NT2/D1 (cell line): ENCODE results near the gene MRAS.

Experiments used
- DNase-seq: peaks from one replicate; pipeline ENCODE4 v3.0.0-alpha.2; 2011; ENCODE audit warnings: low read depth, low spot score
- H3K27me3 ChIP-seq: 2 replicates; pipeline ENCODE4 v1.6.0; 2011; ENCODE audit warnings: mild to moderate bottlenecking; ENCODE audit not compliant: insufficient read length, insufficient read depth
- H3K36me3 ChIP-seq: 2 replicates; pipeline ENCODE4 v1.6.1; 2011; ENCODE audit warnings: mild to moderate bottlenecking, low read length, mixed read lengths; ENCODE audit not compliant: insufficient read depth, insufficient read length
- H3K4me1 ChIP-seq: 2 replicates; pipeline ENCODE4 v1.5.1; 2011; ENCODE audit not compliant: insufficient read depth, insufficient read length
- H3K4me3 ChIP-seq: 2 replicates; pipeline ENCODE4 v1.5.1; 2011; ENCODE audit warnings: low read depth; ENCODE audit not compliant: insufficient read length
- H3K9ac ChIP-seq: 2 replicates; pipeline ENCODE4 v1.6.0; 2011; ENCODE audit warnings: low read depth; ENCODE audit not compliant: insufficient read length
- H3K9me3 ChIP-seq: 2 replicates; pipeline ENCODE4 v1.5.1; 2011; ENCODE audit warnings: mild to moderate bottlenecking, low read length; ENCODE audit not compliant: insufficient read depth
- SUZ12 ChIP-seq: IDR thresholded peaks from 2 replicates; pipeline ENCODE4 v1.6.1; 2011; ENCODE audit not compliant: insufficient read length, insufficient read depth; ENCODE audit errors: extremely low read depth
- YY1 ChIP-seq: IDR thresholded peaks from 2 replicates; pipeline ENCODE4 v1.6.1; 2011; ENCODE audit not compliant: insufficient read length, insufficient read depth
- ZNF274 ChIP-seq: IDR thresholded peaks from 2 replicates; pipeline ENCODE4 v1.6.1; 2011; ENCODE audit warnings: mild to moderate bottlenecking, low read depth, low read length

Gene MRAS

GRCh38 chr3:138355071-138355470, 6.7 kb downstream of the MRAS start:
- no peak overlapping the region for H3K9ac ChIP-seq
- no peak for TF ChIP-seq SUZ12
- no peak for TF ChIP-seq ZNF274
- no peak for TF ChIP-seq YY1
- H3K9me3 ChIP-seq: no peaks in the 10 kb centered on the region
- no peak for DNase-seq
- H3K4me3 ChIP-seq: no peak overlapping the region
- peaks cover 5% of the 10 kb centered on the region for H3K4me1 ChIP-seq
- H3K36me3 ChIP-seq: peaks cover 32% of the 10 kb centered on the region
- no peaks in the 10 kb centered on the region for H3K27me3 ChIP-seq

GRCh38 chr3:138356730-138357405, 8.5 kb downstream of the MRAS start:
- H3K4me1 ChIP-seq: peaks cover 5% of the 10 kb centered on the region
- no peaks in the 10 kb centered on the region for H3K27me3 ChIP-seq
- DNase-seq: no peak
- no peak overlapping the region for H3K4me3 ChIP-seq
- TF ChIP-seq SUZ12 (no peak), ZNF274 (no peak), YY1 (no peak)
- no peaks in the 10 kb centered on the region for H3K9me3 ChIP-seq
- H3K9ac ChIP-seq: no peak overlapping the region
- H3K36me3 ChIP-seq: peaks cover 38% of the 10 kb centered on the region

GRCh38 chr3:138359148-138359918, 11.0 kb downstream of the MRAS start:
- Histone ChIP-seq H3K27me3 (no peaks in the 10 kb centered on the region), H3K9ac (no peak overlapping the region), H3K4me3 (no peak overlapping the region), H3K36me3 (peaks cover 26% of the 10 kb centered on the region), H3K4me1 (peaks cover 5% of the 10 kb centered on the region), H3K9me3 (no peaks in the 10 kb centered on the region)
- DNase-seq: no peak
- TF ChIP-seq ZNF274 (no peak), YY1 (no peak), SUZ12 (no peak)

GRCh38 chr3:138359919-138360868, 11.8 kb downstream of the MRAS start:
- DNase-seq: no peak
- Histone ChIP-seq H3K36me3 (peaks cover 24% of the 10 kb centered on the region), H3K4me3 (no peak overlapping the region), H3K9me3 (no peaks in the 10 kb centered on the region), H3K27me3 (no peaks in the 10 kb centered on the region), H3K4me1 (peaks cover 5% of the 10 kb centered on the region), H3K9ac (no peak overlapping the region)
- TF ChIP-seq ZNF274: no peak
- TF ChIP-seq SUZ12: no peak
- TF ChIP-seq YY1: no peak

- no peak for DNase-seq
- H3K4me3 ChIP-seq: no peak overlapping the region
- peaks cover 18% of the 10 kb centered on the region for H3K36me3 ChIP-seq
- no peaks in the 10 kb centered on the region for H3K27me3 ChIP-seq
- H3K4me1 ChIP-seq: peaks cover 5% of the 10 kb centered on the region
- H3K9me3 ChIP-seq: no peaks in the 10 kb centered on the region
- no peak for TF ChIP-seq YY1
- TF ChIP-seq ZNF274: no peak
- no peak for TF ChIP-seq SUZ12
- no peak overlapping the region for H3K9ac ChIP-seq
Measured at GRCh38 chr3:138360869-138361525, 12.6 kb downstream of the MRAS start.

- no peak overlapping the region for H3K9ac ChIP-seq
- H3K36me3 ChIP-seq: peaks cover 15% of the 10 kb centered on the region
- H3K9me3 ChIP-seq: no peaks in the 10 kb centered on the region
- no peak overlapping the region for H3K4me3 ChIP-seq
- DNase-seq: no peak
- H3K27me3 ChIP-seq: no peaks in the 10 kb centered on the region
- TF ChIP-seq YY1 (no peak), SUZ12 (no peak), ZNF274 (no peak)
- H3K4me1 ChIP-seq: peaks cover 5% of the 10 kb centered on the region
Measured at GRCh38 chr3:138361561-138361971, 13.2 kb downstream of the MRAS start.

GRCh38 chr3:138362538-138362937, 14.2 kb downstream of the MRAS start:
- DNase-seq: no peak
- H3K27me3 ChIP-seq: no peaks in the 10 kb centered on the region
- peaks cover 13% of the 10 kb centered on the region for H3K36me3 ChIP-seq
- H3K9me3 ChIP-seq: no peaks in the 10 kb centered on the region
- no peak overlapping the region for H3K4me3 ChIP-seq
- TF ChIP-seq SUZ12 (no peak), ZNF274 (no peak)
- H3K9ac ChIP-seq: no peak overlapping the region
- peaks cover 5% of the 10 kb centered on the region for H3K4me1 ChIP-seq
